GM18505 (cell line): ENCODE data around the gene ZMIZ2.
"Not testable (repeated sequence)": the region's sequence is repeated elsewhere in the genome, so short reads cannot be mapped to it uniquely, and the experiment has no call there.

ENCODE experiments used
- ATAC-seq: cut with Tn5 transposase; IDR thresholded peaks from one replicate; pipeline ENCODE4 v1.9.1; 2021; ENCODE audit not compliant: unreplicated experiment
- POLR2A ChIP-seq: IDR thresholded peaks from 4 replicates; pipeline ENCODE4 v1.6.1; 2011; ENCODE audit warnings: borderline replicate concordance; ENCODE audit not compliant: insufficient read depth, insufficient read length; ENCODE audit errors: extremely low read depth

The ZMIZ2 gene

DNA sequence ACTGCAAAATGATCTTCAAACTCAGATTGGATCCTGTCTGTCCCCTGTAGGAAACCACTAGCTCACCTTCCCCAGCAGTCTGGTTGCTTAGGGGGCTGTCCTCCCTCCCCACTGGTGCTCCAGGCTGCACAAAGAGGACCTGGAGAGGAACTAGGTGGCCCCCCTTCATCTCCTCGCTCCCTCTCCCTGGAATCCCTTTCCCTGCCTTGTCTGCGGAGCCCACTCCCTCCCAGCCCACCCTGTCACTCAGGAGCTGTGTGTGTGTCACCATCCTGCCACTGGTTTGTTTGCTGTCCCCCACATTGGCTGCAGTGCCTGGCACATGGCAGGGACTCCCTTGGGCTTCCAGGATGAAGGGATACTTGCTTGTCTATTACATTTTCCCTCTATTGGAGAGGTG lies 35.5 kb upstream of the ZMIZ2 start:
- ATAC-seq = no peak
- TF ChIP-seq POLR2A = no peak

DNA sequence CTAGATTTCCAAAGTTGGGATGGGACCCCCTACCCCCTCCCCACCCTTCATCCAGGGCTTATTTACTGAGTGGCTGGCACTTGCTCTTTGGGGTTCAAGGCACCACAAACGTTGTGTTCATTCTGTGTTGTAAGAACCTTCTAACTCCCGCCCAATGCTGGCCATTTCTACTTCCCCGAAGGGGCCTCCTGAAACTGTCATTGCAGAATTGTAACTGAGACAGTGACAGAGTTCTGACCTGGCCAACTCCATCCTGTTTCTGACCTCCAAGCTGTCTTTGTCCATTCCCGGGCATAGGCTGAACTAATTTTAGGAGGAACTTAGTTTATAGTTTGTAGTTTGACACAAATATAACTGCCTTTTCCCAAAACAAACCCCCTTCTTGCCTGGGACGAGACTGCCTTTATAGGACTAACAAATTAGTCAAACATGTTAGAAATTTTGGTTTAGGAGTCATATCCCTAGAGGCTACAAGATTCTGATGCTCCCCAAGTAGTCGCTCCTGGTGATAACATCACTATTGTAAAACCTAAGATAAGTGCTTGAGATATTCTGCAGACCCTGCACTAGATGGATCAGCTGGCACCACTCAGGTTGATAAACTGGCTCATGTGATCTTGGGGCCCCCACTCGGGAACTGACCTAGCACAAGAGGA lies 34.8 kb upstream of the ZMIZ2 start:
- TF ChIP-seq POLR2A = no peak
- ATAC-seq = no peak

DNA sequence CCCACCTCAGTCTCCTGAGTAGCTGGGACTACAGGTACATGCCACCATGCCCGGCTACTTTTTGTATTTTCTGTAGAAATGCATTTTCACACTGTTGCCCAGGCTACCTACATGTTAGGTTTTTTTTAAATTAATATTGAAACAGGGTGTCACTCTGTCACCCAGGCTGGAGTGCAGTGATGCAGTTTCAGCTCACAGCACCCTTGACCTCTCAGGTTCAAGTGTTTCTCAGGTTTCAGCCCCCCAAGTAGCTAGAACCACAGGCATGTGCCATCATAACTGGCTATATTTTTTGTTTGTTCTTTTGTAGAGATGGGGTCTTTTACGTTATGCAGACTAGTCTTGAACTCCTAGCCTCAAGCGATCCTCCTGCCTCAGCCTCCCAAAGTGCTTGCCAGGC lies 32.4 kb upstream of the ZMIZ2 start:
- ATAC-seq = no peak
- TF ChIP-seq POLR2A = no peak

DNA sequence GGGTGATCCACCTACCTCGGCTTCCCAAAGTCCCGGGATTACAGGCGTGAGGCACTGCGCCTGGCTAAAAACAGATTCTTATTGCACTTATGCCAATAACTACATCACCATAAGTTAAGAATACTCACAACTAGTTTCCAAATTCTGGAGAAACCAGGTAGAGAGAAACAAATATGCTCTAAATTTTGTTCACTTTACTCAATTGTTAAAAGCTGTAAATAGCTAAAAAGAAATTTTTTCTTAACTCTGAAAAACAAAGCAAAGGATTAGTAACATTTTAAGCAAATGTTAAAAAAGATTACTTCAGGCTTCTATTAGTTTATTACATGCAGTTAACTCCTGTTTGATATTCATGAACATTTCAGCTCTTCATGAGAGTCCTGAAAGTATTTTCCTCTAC lies 28.3 kb upstream of the ZMIZ2 start:
- no peak for ATAC-seq
- TF ChIP-seq POLR2A = no peak

DNA sequence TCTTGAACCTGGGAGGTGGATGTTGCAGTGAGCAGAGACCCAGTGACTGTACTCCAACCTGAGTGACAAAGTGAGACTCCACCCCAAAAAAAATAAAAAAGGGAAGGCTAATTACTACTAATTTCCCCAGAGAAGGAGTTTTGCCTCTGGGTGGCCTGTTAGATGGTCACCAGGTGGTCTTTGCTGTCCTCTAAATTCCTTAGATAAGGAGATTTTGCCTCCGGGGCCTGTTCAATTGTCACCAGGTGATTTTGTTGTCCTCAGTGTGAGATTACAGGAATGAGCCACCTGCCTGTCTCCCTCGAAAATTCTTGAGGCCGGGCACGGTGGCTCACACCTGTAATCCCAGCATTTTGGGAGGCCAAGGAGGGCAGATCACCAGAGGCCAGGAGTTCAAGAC lies 24.4 kb upstream of the ZMIZ2 start:
- TF ChIP-seq POLR2A = no peak
- no peak for ATAC-seq

DNA sequence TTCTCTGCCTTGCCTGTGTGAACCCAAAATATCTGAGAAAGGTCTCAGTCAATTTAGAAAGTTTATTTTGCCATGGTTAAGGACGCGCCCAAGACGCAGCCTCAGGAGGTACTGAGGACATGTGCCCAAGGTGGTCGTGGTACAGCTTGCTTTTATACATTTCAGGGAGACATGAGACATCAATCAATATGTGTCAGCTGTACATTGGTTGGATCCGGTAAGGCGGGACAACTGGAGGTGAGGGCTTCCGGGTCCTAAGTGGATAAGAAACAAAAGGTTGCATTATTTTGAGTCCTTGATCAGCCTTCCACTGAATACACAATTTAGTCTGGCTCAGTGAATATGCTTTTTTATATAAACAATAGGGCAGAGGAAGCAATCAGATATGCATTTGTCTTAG lies 22.4 kb upstream of the ZMIZ2 start:
- ATAC-seq = not testable (repeated sequence)

DNA sequence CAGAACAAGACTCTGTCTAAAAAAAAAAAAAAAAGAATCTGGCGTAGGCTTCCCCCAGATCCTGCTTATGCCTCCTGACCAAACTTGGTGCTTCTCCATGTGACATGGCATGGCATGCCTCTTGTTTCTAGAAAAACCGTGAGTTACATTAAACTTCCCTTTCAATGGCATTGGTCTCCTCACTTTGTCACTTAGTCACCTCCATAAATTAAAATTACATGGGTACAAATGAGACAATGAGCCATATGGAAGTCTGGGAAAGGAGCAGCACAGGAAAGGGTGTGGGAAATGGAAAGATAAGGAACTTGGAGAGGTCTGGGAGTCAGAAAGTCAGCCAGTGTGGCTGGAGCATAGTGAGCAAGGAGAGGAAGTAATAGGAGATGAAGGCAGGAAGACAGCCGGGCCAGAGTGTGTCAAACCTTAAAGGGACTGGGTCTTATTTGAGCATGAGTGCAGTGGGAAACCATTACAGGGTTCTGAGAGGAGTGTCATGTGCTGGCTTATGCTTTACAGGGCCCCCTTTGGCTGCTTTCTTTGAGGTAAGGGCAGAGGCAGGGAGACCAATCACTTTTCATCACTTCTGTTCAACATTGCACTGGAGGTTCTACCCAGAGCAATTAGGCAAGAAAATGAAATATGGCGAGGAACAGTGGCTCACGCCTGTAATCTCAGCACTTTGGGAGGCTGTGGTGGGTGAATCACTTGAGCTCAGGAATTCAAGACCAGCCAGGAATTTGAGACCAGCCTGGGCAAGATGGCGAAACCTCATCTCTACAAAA lies 21.3 kb upstream of the ZMIZ2 start:
- TF ChIP-seq POLR2A = no peak
- no peak for ATAC-seq

DNA sequence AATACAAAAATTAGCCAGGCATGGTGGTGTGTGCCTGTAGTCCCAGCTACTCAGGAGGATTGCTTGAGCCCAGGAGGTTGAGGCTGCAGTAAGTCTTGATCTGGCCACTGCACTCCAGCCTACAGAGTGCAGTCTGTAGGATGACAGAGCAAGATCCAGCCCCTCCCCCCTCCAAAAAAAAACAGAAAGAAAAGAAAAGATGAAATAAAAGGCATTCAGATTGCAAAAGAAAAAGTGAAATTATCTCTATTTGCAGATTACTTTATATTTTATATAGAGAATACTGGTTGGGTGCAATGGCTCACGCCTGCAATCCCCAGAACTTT lies 20.7 kb upstream of the ZMIZ2 start:
- no peak for TF ChIP-seq POLR2A
- no peak for ATAC-seq

DNA sequence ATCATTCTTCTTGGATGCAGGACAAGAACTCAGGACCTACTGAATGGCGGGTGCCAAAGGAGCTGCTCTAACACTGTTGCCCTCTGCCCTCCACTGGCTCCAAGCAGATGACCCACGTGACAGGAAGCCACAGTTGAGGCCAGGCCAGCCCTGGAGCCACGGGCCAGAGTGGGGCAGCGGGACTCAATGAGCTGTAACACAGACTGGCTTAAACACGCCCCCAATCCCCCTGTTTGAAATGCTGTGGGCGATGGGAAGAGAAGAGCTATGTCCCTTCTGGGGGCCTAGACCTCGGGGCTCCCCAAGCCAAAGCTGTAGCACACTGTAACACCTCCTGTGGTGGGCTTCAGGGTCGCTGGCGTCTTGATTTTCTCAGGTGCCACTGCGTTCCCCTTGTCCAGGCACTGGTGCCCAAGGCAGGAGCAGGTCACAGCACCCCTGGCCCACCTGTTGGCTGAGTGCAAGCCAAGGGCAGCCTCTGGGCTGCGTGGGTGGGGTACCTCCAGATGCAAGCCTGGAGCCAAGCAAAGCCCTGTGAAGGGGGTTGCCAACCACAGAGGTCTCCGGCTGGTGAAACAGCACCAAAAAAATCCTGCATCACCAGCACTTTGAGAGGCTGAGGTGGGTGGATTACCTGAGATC lies 18.6 kb upstream of the ZMIZ2 start:
- no peak for TF ChIP-seq POLR2A
- no peak for ATAC-seq

DNA sequence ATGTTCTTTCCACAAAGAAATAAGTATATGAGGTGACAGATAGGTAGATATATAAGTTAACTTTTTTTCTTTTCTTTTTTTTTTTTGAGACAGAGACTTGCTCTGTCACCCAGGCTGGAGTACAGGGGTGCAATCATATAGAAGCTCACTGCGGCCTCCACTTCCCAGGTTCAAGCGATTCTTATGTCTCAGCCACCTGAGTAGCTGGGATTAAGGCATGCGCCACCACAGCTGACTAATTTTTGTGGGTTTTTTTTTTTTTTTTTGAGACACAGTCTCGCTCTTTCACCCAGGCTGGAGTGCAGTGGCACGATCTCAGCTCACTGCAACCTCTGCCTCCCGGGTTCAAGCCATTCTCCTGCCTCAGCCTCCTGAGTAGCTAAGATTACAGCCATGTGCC lies 15.7 kb upstream of the ZMIZ2 start:
- not testable (repeated sequence) for ATAC-seq

DNA sequence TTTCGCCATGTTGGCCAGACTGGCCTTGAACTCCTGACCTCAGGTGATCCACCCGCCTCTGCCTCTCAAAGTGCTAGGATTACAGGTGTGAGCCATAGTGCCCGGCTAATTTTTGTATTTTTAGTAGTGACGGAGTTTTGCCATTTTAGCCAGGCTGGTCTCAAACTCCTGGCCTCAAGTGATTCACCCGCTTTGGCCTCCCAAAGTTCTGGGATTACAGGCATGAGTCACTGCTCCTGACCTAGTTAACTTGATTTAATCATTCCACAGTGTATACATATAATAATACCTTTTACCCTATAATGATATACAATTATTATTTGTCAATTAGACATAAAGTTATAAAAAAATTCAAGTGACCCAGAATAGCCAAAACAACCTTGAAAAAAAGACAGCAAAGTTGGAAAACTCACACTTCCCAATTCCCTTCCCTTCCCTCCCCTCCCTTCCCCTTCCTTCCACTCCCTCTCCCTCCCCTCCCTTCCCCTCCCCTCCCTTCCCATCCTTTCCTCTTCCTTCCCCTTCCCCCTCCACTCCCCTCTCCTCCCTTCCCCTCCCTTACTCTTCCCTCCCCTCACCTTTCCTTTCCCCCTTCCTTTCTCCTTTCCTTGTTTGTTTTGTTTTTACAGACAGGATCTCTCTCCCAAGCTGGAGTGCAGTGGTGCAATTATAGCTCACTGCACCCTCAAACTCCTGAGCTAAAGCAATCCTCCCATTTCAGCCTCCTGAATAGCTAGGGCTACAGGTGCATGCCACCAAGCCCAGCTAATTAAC lies 14.8 kb upstream of the ZMIZ2 start:
- no peak for ATAC-seq
- no peak for TF ChIP-seq POLR2A

DNA sequence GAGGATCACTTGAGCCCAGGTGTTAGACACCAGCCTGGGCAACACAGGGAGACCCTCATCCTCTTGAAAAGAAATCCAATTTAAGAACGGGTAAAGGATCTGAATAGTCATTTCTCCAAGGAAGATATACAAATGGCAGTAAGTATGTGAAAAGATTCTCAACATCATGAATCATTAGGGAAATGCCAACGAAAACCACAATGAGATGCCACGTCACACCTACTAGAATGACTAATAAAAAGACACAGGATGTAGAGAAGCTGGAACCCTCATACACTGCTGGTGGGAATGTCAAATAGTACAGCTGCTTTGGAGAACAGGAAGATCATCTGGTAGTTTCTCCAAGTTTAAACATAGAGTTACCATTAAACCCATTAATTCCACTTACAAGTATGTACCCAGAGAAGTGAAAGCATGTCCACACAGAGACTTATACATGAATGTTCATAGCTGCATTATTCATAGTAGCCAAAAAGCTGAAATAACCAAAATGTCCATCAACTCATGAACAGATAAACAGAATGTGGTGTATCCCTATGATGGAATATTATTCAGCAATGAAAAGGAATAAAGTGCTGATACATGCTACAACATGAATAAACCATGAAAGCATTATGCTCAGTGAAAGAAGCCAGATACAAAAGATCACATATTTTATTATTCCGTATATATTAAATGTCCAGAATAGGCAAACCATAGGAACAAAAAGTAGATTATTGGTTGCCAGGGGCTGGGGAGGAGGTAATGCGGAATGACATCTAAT lies 13.1 kb upstream of the ZMIZ2 start:
- TF ChIP-seq POLR2A = no peak
- ATAC-seq = no peak

DNA sequence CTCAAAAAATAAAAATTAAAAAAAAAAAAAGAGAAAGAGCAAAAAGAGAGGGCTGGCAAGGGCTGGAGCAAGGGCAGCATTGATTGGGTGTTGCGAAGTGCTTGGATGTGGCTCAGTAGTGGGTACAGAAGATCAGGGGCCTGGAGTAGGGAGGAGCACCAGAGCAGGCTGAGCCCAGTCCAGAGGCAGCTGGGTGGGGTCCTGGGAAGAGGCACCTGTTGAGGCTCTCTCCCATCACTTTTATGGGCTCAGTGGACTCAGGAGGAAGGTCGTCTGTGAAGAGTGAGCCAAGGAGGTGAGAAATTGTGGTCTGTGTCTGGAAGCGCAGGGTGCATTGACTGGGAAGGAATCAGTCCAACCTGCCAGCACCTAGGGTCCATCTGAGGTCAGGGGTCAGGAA lies 11.8 kb upstream of the ZMIZ2 start:
- no peak for TF ChIP-seq POLR2A
- ATAC-seq = no peak
